Prostate gland (tissue), 2 donors: ENCODE data around the gene LGR4. TPM values are rescaled to one million over a fixed set of nuclear protein-coding genes. Genes with fewer than 3 reads are reported as not detected.

Experiments
- DNase-seq: peaks from one replicate; pipeline ENCODE4 v3.0.0-alpha.2; 2019; ENCODE audit warnings: low spot score
- H3K27ac ChIP-seq, 2 donors: fragments of 200-600 bp; sonication (generic); 2 replicates each; pipeline ENCODE4 v1.5.1; 2017 to 2019
- H3K27me3 ChIP-seq: fragments of 200-600 bp; sonication (generic); replicated peaks from 2 replicates; pipeline ENCODE4 v1.5.1; 2019; ENCODE audit not compliant: insufficient read depth
- H3K36me3 ChIP-seq, 2 donors: fragments of 200-600 bp; sonication (generic); 1 replicate in 1 of 2; 2 replicates in 1 of 2; pipeline versions ENCODE4 v1.5.1 to v1.8.1; 2017 to 2019
- H3K4me1 ChIP-seq: fragments of 200-600 bp; sonication (generic); replicated peaks from 2 replicates; pipeline ENCODE4 v1.5.1; 2019
- H3K4me3 ChIP-seq, 2 donors: fragments of 200-600 bp; sonication (generic); 2 replicates each; pipeline ENCODE4 v1.5.1; 2017 to 2019
- H3K9me3 ChIP-seq: fragments of 200-600 bp; sonication (generic); 2 replicates; pipeline ENCODE4 v1.5.1; 2017
- POLR2A ChIP-seq: fragments of 450-650 bp; IDR thresholded peaks from one replicate; pipeline ENCODE4 v1.6.1; 2016; ENCODE audit warnings: antibody characterized with exemption, mild to moderate bottlenecking
- POLR2AphosphoS5 ChIP-seq: sonication (generic); formaldehyde crosslinking; IDR thresholded peaks from one replicate; pipeline ENCODE4 v1.6.1; 2017; ENCODE audit warnings: antibody characterized with exemption
- WGBS: methylation state at CpG from one replicate; pipeline ENCODE4 v1.1.5; 2018; 5-methylcytosine and 5-hydroxymethylcytosine counted together
- intact Hi-C: fragments of 100-400 bp; cut with DNase I; formaldehyde crosslinking; loops from one replicate; pipeline ENCODE4 v1.14.2; 2022
- total RNA-seq, 2 donors: library from RNA; depleted of rRNA; stranded (reverse); fragments of >200 nt; gene quantifications; one replicate each; pipeline ENCODE4 v1.1.0, GENCODE V29; 2016
- TF ChIP-seq, protein P1 (sequence below), 4 experiments: fragments of 200-600 bp in 2 of 4; fragments of 450-650 bp in 2 of 4; sonication (generic) in 2 of 4; IDR thresholded peaks; 1 replicate in 3 of 4; 2 replicates in 1 of 4; pipeline ENCODE4 v1.5.1; 2016 to 2019; ENCODE audit warnings: antibody characterized with exemption in 4 of 4, mild to moderate bottlenecking in 2 of 4, moderate library complexity in 2 of 4

The LGR4 gene
- total RNA-seq, 2 donors from 2014 or later: 49.2 to 97.2 TPM

DNA sequence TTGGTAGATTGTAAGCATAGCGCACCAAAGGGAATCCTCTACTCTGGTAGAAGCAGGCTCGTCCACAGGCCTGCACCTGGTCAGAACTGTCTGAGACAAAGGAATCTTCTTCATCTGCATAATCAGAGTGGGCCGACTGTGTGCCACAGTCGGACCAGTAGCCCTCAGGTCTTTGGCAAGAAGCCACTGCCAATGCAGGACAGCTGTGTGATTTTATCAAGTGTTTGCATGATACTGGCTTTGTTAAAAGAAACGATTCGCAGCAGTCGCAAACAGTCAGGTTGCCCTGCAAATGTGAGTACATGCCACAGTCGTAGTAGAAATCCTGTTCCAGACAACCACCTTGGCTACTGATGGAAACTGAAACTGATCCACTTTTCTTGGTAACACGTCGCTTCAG, 104.7 kb downstream of the LGR4 start:
- H3K27ac ChIP-seq: no peak overlapping the region
- no peak for DNase-seq
- intact Hi-C loops: loop anchor here (10.0 kb wide), 1 partner anchor 107 kb away; the partner anchor contains the start of gene LGR4

DNA sequence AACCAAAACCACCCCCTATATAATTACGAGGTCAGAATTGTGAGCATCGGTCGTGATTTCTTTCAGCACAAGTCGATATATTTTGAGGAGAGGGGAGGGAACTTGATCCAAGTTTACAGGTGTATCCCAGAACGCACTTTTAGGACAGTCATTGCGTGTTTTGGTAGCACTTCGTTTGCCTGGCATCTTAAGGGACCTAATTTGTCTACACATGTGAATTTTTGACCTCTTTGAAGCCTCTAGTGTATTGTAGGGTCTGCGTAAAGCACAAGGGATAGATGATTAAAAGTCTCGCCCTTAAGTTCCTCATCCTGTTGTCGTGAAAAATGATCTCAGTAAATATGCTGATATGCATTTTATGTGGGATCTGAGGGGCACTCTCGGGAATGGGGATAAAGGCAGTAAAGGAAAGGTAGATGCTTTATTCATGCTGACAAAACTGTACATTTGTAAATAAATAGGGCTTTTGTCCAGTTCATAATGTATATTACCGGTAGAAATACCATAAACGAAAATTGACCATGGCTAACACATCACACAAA, 108.9 kb downstream of the LGR4 start:
- H3K36me3 ChIP-seq: no peaks in the 10 kb centered on the region
- peak overlapping the region; percentile 63 to 68 for H3K4me3 ChIP-seq
- H3K27me3 ChIP-seq: no peaks in the 10 kb centered on the region
- DNase-seq: no peak
- WGBS: 26% methylated on average over 13 of the region's 13 CpGs
- H3K9me3 ChIP-seq: no peaks in the 10 kb centered on the region
- no peak for TF ChIP-seq POLR2A
- TF ChIP-seq, protein P1, sequence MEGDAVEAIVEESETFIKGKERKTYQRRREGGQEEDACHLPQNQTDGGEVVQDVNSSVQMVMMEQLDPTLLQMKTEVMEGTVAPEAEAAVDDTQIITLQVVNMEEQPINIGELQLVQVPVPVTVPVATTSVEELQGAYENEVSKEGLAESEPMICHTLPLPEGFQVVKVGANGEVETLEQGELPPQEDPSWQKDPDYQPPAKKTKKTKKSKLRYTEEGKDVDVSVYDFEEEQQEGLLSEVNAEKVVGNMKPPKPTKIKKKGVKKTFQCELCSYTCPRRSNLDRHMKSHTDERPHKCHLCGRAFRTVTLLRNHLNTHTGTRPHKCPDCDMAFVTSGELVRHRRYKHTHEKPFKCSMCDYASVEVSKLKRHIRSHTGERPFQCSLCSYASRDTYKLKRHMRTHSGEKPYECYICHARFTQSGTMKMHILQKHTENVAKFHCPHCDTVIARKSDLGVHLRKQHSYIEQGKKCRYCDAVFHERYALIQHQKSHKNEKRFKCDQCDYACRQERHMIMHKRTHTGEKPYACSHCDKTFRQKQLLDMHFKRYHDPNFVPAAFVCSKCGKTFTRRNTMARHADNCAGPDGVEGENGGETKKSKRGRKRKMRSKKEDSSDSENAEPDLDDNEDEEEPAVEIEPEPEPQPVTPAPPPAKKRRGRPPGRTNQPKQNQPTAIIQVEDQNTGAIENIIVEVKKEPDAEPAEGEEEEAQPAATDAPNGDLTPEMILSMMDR (IDR thresholded peaks at IDR 0.05): no peak
- TF ChIP-seq POLR2AphosphoS5: no peak
- H3K4me1 ChIP-seq: no peaks in the 10 kb centered on the region
- peak overlapping the region; percentile 47 to 67 for H3K27ac ChIP-seq
- intact Hi-C loops: loop anchor here (10.0 kb wide), 1 partner anchor 111 kb away; the partner anchor contains the start of gene LGR4

More for the DNA sequence above, 104.7 kb downstream of the LGR4 start:
- H3K36me3 ChIP-seq: no peaks in the 10 kb centered on the region
- H3K4me3 ChIP-seq: no peak overlapping the region
- no peaks in the 10 kb centered on the region for H3K9me3 ChIP-seq
- TF ChIP-seq POLR2AphosphoS5 (no peak), POLR2A (no peak)
- TF ChIP-seq, protein P1 (IDR thresholded peaks at IDR 0.05): no peak
- WGBS: 76% methylated on average over 10 of the region's 10 CpGs
- no peaks in the 10 kb centered on the region for H3K27me3 ChIP-seq
- no peaks in the 10 kb centered on the region for H3K4me1 ChIP-seq

DNA sequence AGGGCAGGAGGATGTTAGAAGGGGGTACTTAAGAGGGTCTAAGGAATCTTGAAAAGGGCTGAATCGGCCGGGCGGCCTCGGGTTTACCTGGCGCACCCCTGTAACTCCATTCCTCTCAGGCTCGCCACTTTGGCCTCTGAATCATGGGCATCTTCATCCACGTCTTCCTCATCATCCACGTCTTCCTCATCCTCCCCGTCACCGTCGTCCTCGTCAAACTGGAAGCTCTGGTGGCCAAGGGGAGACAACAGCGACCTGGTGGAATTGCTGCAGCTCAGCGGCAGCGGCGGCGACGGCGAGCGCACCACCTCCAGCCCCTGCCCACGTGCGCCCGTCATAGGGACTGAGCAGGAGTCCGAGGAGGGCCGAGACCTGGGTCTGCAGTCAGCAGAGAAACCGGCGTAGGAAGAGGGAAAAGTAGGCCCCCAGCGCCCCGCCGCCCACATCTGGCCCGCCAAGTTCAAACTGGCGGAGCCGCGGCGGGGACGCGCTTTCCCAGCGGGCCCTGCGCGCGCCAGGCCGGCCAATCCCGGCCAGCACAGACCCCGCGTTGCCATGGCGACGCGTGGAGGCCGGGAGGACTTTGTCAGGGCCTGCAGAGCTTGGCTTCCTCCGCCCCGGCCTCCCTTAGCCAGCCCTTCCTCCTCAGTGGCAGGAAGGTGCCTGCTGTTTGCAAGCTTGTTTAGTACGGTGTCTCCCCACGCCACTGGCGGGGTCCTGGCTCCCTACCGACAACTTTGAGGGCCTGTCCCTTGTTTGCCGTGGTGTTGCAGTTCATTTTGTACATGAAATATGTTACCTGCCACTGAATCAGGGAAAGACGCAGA, 109.6 kb downstream of the LGR4 start, which contains the start of gene CCDC34:
CCDC34 (minus strand) TSS at position 467 of the 827 bp plus-strand sequence; CDS start at position 446, 21 bp downstream.
- H3K27me3 ChIP-seq: no peaks in the 10 kb centered on the region
- H3K9me3 ChIP-seq: no peaks in the 10 kb centered on the region
- peak within 1 kb of the TSS; percentile 63 to 68 for H3K4me3 ChIP-seq
- under 1% methylated on average over 57 of the region's 57 CpGs for WGBS
- H3K4me1 ChIP-seq: no peaks in the 10 kb centered on the region
- peak; percentile 88 for DNase-seq
- intact Hi-C loops: loop anchor here (10.0 kb wide), 1 partner anchor 112 kb away; the partner anchor contains the start of gene LGR4
- peak; percentile 90 for TF ChIP-seq POLR2AphosphoS5
- TF ChIP-seq, protein P1 (IDR thresholded peaks at IDR 0.05): no peak
- no peak for TF ChIP-seq POLR2A
- H3K27ac ChIP-seq: peak within 1 kb of the TSS; percentile 47 to 67
- H3K36me3 ChIP-seq: no peaks in the 10 kb centered on the region

DNA sequence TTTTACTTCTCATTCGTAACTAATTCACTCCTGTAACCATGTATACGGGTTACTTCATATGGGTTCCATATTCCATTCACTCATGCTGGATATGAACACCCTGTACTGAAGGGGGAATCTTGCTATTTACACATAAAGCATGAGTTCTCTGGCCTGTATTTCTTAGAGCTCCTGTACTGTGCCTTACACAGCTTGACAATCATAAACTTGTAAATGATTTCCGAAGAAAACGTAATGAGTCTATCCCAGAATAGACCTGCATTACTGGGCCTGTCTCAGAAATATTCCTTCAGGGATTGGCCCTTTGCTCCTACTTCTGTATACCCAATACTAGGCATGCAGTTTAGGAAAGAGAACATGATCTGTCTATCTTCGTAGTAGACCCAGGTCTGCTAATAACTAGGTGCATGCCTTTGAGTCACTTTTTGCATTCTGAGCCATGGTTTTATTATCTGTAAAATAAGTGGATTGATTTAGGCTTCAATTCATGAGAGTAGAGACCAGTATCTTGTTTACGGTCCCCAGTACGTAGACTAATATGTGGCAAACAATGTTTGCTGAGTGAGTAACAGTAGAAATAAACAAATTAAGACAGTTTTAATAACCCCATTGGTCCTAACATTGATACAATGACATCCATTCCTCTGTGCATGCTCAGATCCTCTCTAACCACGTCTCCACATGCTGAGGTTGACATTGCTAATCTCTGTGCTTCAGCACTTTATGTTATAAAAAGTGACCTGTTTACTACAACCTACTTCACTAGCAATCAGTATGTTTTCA, 110.8 kb downstream of the LGR4 start:
- WGBS: 51% methylated on average over 8 of the region's 8 CpGs
- Histone ChIP-seq H3K4me1 (no peaks in the 10 kb centered on the region), H3K27me3 (no peaks in the 10 kb centered on the region), H3K27ac (no peak overlapping the region), H3K9me3 (no peaks in the 10 kb centered on the region), H3K4me3 (no peak overlapping the region), H3K36me3 (no peaks in the 10 kb centered on the region)
- DNase-seq: no peak
- intact Hi-C loops: loop anchor here (10.0 kb wide), 1 partner anchor 113 kb away; the partner anchor contains the start of gene LGR4
- no peak for TF ChIP-seq POLR2AphosphoS5
- no peak for TF ChIP-seq POLR2A
- TF ChIP-seq, protein P1 (IDR thresholded peaks at IDR 0.05): no peak
